Measurements from ENCODE around the gene JAK1. TPM values are rescaled to one million over a fixed set of nuclear protein-coding genes. Genes with fewer than 3 reads are reported as not detected.
A peak's percentile ranks its signal among the peaks of the same experiment; 100 is the strongest.

Gene JAK1
- total and polyA plus RNA-seq, 9 of the 15 experiments (the other 6 are each of a cell fraction or from before 2014, with no cell fraction given), result 9.7 to 44.1 (median 42.5) TPM

DNA sequence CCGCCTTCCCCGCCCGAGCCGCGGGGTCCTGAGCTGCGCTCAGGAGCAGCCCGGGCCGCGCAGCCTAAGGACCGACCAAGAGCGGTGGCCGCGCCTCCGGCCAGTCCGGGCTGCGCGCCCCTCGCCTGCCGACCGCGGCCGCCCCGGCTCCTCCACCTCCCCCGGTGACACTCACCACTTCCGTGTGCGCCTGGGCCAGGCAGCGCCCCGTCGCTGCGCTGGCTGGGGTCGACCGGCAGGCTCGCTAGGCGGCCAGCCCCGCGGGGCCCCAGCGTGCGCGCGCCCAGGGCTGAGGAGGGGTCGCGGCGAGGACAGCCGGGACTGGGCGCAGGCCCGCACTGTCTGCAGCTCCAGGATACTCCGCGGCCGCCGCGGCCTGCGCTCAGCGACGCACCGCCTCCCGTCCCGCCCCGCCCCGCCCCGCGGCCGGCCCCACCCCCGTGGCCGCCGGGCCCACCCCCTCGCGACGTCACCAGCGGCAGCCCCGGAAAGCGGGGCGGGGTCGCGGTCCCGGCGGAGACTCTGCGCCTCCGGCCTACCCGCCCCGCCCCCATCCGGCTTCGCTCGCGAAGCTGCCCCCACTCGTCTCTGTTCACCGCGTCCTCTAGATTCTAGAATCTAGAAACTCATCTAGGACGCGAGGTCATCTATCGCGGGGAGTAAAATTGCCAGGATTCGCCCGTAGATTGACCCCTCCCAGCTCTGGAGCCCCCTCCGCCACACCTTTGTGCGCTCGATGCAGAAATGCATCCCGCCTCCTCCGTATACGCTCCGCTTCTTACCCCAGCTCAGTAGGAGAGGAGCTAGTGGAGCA lies at the start of gene JAK1 (continued):
- TF ChIP-seq, protein P1, sequence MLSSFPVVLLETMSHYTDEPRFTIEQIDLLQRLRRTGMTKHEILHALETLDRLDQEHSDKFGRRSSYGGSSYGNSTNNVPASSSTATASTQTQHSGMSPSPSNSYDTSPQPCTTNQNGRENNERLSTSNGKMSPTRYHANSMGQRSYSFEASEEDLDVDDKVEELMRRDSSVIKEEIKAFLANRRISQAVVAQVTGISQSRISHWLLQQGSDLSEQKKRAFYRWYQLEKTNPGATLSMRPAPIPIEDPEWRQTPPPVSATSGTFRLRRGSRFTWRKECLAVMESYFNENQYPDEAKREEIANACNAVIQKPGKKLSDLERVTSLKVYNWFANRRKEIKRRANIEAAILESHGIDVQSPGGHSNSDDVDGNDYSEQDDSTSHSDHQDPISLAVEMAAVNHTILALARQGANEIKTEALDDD (IDR thresholded peaks at IDR 0.05), result no peak
- TF ChIP-seq NEUROD1 (IDR thresholded peaks at IDR 0.05; ENCODE audit: borderline replicate concordance, low read depth, low read length, partially characterized antibody), result peak; percentile 34
- no peak for TF ChIP-seq MCM5 (IDR thresholded peaks at IDR 0.05; ENCODE audit: low read depth)
- TF ChIP-seq POLR2H (tag; IDR thresholded peaks at IDR 0.05; ENCODE audit: low read depth), result peak; percentile 77; the same call in 1 of the 2 replicates
- TF ChIP-seq DPF2 (IDR thresholded peaks at IDR 0.05), result peak; percentile 36; the same call in 1 of the 2 replicates
- TF ChIP-seq, protein P2, sequence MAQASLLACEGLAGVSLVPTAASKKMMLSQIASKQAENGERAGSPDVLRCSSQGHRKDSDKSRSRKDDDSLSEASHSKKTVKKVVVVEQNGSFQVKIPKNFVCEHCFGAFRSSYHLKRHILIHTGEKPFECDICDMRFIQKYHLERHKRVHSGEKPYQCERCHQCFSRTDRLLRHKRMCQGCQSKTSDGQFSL (CRISPR knock-in tag; IDR thresholded peaks at IDR 0.05), result peak; percentile 44; the same call in 1 of the 2 replicates
- TF ChIP-seq, protein P2 (tag; IDR thresholded peaks at IDR 0.05), result no peak
- no peak for TF ChIP-seq ARHGAP35 (IDR thresholded peaks at IDR 0.05; ENCODE audit: partially characterized antibody)
- TF ChIP-seq, protein P3, sequence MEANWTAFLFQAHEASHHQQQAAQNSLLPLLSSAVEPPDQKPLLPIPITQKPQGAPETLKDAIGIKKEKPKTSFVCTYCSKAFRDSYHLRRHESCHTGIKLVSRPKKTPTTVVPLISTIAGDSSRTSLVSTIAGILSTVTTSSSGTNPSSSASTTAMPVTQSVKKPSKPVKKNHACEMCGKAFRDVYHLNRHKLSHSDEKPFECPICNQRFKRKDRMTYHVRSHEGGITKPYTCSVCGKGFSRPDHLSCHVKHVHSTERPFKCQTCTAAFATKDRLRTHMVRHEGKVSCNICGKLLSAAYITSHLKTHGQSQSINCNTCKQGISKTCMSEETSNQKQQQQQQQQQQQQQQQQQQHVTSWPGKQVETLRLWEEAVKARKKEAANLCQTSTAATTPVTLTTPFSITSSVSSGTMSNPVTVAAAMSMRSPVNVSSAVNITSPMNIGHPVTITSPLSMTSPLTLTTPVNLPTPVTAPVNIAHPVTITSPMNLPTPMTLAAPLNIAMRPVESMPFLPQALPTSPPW (CRISPR knock-in tag; IDR thresholded peaks at IDR 0.05), result peak; percentile 73
- peak; percentile 48; the same call in 1 of the 2 replicates for TF ChIP-seq ZNF24 (IDR thresholded peaks at IDR 0.05)
- TF ChIP-seq TBP (optimal IDR thresholded peaks at IDR 0.05; ENCODE audit: low read depth, low read length), result peak; percentile 44
- TF ChIP-seq, protein P4, sequence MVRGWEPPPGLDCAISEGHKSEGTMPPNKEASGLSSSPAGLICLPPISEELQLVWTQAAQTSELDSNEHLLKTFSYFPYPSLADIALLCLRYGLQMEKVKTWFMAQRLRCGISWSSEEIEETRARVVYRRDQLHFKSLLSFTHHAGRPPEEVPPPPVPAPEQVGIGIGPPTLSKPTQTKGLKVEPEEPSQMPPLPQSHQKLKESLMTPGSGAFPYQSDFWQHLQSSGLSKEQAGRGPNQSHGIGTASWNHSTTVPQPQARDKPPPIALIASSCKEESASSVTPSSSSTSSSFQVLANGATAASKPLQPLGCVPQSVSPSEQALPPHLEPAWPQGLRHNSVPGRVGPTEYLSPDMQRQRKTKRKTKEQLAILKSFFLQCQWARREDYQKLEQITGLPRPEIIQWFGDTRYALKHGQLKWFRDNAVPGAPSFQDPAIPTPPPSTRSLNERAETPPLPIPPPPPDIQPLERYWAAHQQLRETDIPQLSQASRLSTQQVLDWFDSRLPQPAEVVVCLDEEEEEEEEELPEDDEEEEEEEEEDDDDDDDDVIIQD (CRISPR knock-in tag; IDR thresholded peaks at IDR 0.05), result 0 out of 2 replicates have a peak, but pooled peaks have one; percentile 23
- peak; percentile 78 to 79; a peak in 3 of 4 replicates for TF ChIP-seq NONO (IDR thresholded peaks at IDR 0.05; ENCODE audit: low read depth in 2 of 2, low read length in 1 of 2)
- no peak for TF ChIP-seq ZNF436 (CRISPR knock-in tag; IDR thresholded peaks at IDR 0.05)
- TF ChIP-seq BCL6 (CRISPR knock-in tag; IDR thresholded peaks at IDR 0.05), result no peak
- TF ChIP-seq RHOXF2B (CRISPR knock-in tag; conservative IDR thresholded peaks at IDR 0.05), result no peak
- TF ChIP-seq ZKSCAN3 (CRISPR knock-in tag; IDR thresholded peaks at IDR 0.05), result no peak
- TF ChIP-seq, protein P5, sequence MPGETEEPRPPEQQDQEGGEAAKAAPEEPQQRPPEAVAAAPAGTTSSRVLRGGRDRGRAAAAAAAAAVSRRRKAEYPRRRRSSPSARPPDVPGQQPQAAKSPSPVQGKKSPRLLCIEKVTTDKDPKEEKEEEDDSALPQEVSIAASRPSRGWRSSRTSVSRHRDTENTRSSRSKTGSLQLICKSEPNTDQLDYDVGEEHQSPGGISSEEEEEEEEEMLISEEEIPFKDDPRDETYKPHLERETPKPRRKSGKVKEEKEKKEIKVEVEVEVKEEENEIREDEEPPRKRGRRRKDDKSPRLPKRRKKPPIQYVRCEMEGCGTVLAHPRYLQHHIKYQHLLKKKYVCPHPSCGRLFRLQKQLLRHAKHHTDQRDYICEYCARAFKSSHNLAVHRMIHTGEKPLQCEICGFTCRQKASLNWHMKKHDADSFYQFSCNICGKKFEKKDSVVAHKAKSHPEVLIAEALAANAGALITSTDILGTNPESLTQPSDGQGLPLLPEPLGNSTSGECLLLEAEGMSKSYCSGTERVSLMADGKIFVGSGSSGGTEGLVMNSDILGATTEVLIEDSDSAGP (CRISPR knock-in tag; IDR thresholded peaks at IDR 0.05), result no peak
- no peak for TF ChIP-seq ZNF217 (CRISPR knock-in tag; IDR thresholded peaks at IDR 0.05)
- 0 out of 2 replicates have a peak, but pooled peaks have one; percentile 7 for TF ChIP-seq BHLHE40 (IDR thresholded peaks at IDR 0.05; ENCODE audit: low read length)
- peak; percentile 37; the same call in 1 of the 2 replicates for TF ChIP-seq ZNF263 (CRISPR knock-in tag; IDR thresholded peaks at IDR 0.05; ENCODE audit: borderline replicate concordance)
- TF ChIP-seq ZNF239 (CRISPR knock-in tag; IDR thresholded peaks at IDR 0.05), result no peak
- no peak for TF ChIP-seq PRMT5 (CRISPR knock-in tag; IDR thresholded peaks at IDR 0.05)

Data from K562 (cell line).